A673 (cell line): ENCODE data around the gene FASN.

Source experiments
- CTCF ChIP-seq: fragments of 300-800, 200-600 bp; sonication (generic); conservative IDR thresholded peaks from 2 replicates; pipeline ENCODE4 v1.5.1; 2017; ENCODE audit warnings: low read depth, mild to moderate bottlenecking, antibody characterized with exemption, low read length, moderate library complexity, mixed read lengths
- EZH2 ChIP-seq: fragments of 200-600 bp; sonication (generic); IDR thresholded peaks from 2 replicates; pipeline ENCODE4 v1.6.1; 2017; ENCODE audit warnings: borderline replicate concordance, low read depth, mild to moderate bottlenecking, mixed read lengths, antibody characterized with exemption, low read length; ENCODE audit not compliant: poor library complexity, severe bottlenecking

GRCh38 chr17:82108496-82108945 lies 10.5 kb upstream of the FASN start:
- TF ChIP-seq CTCF (no peak), EZH2 (no peak)
